Subcutaneous preadipocyte (primary cell): Measurements from ENCODE around the gene GIPC2. TPM values are rescaled to one million over a fixed set of nuclear protein-coding genes. Genes with fewer than 3 reads are reported as not detected.
A peak's percentile ranks its signal among the peaks of the same experiment; 100 is the strongest.

ENCODE experiments used
- small RNA-seq: library from RNA; depleted of rRNA; stranded (forward); fragments of <200 nt; gene quantifications from one replicate; pipeline ENCODE3, GENCODE V24; 2012
- total RNA-seq: library from RNA; depleted of rRNA; stranded (reverse); fragments of >200 nt; gene quantifications from 2 replicates; pipeline ENCODE4 v1.2.3, GENCODE V29; 2012

GIPC2 gene, protein sequence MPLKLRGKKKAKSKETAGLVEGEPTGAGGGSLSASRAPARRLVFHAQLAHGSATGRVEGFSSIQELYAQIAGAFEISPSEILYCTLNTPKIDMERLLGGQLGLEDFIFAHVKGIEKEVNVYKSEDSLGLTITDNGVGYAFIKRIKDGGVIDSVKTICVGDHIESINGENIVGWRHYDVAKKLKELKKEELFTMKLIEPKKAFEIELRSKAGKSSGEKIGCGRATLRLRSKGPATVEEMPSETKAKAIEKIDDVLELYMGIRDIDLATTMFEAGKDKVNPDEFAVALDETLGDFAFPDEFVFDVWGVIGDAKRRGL
- 0.59 and 1.1 TPM in 2 replicates for total RNA-seq

DNA sequence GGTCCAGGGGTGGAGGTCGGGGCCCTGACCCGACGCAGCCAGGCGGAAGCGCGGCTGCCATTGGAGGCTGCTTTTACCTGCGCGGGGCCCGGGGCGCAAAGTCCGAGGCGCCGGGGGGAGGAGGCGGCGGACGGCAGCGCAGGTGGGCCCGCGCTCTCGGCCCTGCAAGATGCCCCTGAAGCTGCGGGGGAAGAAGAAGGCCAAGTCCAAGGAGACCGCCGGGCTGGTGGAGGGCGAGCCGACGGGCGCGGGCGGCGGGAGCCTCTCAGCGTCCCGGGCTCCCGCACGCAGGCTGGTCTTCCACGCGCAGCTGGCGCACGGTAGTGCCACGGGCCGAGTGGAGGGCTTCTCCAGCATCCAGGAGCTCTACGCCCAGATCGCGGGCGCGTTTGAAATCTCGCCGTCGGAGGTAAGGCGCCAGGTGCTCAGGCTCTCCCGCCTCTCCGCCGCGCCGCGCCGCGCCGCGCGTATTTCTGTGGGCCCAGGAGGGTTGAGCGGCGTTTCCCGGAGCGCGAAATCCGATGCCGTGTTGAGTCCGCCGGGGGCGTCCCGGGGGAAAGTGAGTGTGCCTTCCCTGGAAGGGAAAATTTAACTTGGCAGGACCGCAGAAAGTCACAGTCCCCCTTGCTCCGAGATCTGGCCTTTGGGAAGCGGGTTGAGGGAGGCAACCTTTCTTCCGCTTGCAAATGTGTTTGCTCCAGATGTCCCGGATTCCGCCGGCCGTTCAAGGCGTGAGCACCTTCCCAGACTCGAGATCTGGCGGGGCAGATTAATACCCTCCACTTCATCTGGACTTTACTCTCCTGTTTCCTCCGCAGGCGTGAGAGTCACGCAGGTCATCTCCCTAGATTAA is at the start of gene GIPC2:
Gene GIPC2, plus strand, starts transcription at position 41 of the 853 bp plus-strand sequence. Its CDS starts 129 bp downstream, at position 170.

DNA sequence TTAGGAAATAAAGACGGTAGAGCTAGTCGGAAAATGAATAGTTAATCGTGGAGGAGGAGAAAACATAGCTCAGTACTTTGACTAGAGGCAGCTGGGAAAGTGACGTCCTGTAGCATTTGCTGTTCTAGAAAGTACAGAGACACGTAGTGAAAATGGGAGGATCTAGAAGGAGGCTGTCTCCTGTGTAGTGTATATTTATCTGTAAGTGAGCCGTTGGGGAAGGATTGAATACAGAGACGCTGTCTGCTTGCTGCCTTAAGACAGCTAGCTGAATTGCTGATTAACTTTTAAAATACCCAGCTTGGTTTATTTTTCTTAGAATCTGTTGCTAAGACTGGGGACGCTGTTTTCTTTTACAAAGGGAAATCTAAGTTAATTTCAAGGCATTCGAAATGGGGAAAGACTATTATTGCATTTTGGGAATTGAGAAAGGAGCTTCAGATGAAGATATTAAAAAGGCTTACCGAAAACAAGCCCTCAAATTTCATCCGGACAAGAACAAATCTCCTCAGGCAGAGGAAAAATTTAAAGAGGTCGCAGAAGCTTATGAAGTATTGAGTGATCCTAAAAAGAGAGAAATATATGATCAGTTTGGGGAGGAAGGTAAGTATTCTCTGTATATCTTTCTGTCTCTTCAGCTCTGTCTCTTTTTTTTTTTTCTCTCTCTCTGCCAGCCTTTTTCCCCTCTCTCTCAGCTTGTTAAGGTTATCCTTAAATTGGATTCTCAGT is 40.9 kb upstream of the GIPC2 start, which contains the start of gene DNAJB4:
Gene DNAJB4, plus strand, starts transcription at position 221 of the 729 bp plus-strand sequence. Its CDS starts 172 bp downstream, at position 393.

Small RNAs within 50 kb of the gene (small RNA-seq; reads per million reads assigned to genes)
- gene AC103591.3 (1.5 reads per million, percentile 72 among the genes with 10 or more reads in this experiment), gene RNA5SP22 (1.5 reads per million, percentile 73 among the genes with 10 or more reads in this experiment), gene RNU6-1102P (not detected)

Other genes with a start within 250 kb of the GIPC2 start
- 7.6 and 9.9 TPM in 2 replicates for gene NEXN, start 157.3 kb upstream of the GIPC2 start, total RNA-seq
- gene FUBP1, start 66.9 kb upstream of the GIPC2 start, total RNA-seq, result 92.2 and 149 TPM in 2 replicates
- gene DNAJB4, start 41.0 kb upstream of the GIPC2 start, total RNA-seq, result 29.4 and 37.7 TPM in 2 replicates